ENCODE measurements around the gene ETV3L. TPM values are rescaled to one million over a fixed set of nuclear protein-coding genes. Genes with fewer than 3 reads are reported as not detected.

ETV3L gene
- total RNA-seq, 1 donor from 2014 or later: not detected

DNA sequence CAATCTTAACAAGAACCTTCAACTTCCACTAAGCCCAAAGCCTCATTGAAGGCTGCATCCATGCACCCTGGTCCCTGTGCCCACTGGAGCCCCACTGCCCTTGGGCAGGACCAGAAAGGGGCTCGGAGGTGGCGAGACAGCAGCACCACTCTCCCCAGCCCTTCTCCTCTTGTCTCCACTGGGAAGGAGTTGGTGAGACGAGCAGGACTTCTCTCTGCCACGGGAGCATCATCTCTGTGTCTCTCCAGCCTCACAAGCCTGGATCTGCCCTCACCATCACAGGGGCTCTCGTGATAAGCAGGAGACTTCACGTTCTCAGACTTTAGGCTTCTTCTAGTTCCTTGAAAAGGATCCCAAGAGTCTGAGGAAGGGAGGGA is 7.2 kb upstream of the ETV3L start:
- no peaks in the 10 kb centered on the region for H3K4me1 ChIP-seq
- H3K36me3 ChIP-seq: no peaks in the 10 kb centered on the region
- TF ChIP-seq CTCF (IDR thresholded peaks at IDR 0.05): no peak
- TF ChIP-seq POLR2AphosphoS5 (IDR thresholded peaks at IDR 0.05; ENCODE audit: insufficient read depth in 1 of 2, low read depth in 1 of 2): no peak
- no peak for TF ChIP-seq POLR2A (IDR thresholded peaks at IDR 0.05)
- H3K27me3 ChIP-seq: no peaks in the 10 kb centered on the region
- no peaks in the 10 kb centered on the region for H3K9me3 ChIP-seq
- H3K4me3 ChIP-seq: no peak overlapping the region
- intact Hi-C loops (cut with DNase I): no loop called here
- no peak overlapping the region for H3K27ac ChIP-seq
- DNase-seq (ENCODE audit: extremely low spot score in 2 of 2): no peak

- TF ChIP-seq CTCF (IDR thresholded peaks at IDR 0.05) (no peak), POLR2A (IDR thresholded peaks at IDR 0.05) (no peak), POLR2AphosphoS5 (IDR thresholded peaks at IDR 0.05; ENCODE audit: insufficient read depth in 1 of 2, low read depth in 1 of 2) (no peak)
- no peak overlapping the region for H3K27ac ChIP-seq
- no peaks in the 10 kb centered on the region for H3K4me1 ChIP-seq
- H3K4me3 ChIP-seq: no peak overlapping the region
- intact Hi-C loops (cut with DNase I): no loop called here
- H3K9me3 ChIP-seq: no peaks in the 10 kb centered on the region
- no peak for DNase-seq (ENCODE audit: extremely low spot score in 2 of 2)
- H3K27me3 ChIP-seq: no peaks in the 10 kb centered on the region
- no peaks in the 10 kb centered on the region for H3K36me3 ChIP-seq
Measured at GRCh38 chr1:157105988-157106812, 6.6 kb upstream of the ETV3L start.

DNA sequence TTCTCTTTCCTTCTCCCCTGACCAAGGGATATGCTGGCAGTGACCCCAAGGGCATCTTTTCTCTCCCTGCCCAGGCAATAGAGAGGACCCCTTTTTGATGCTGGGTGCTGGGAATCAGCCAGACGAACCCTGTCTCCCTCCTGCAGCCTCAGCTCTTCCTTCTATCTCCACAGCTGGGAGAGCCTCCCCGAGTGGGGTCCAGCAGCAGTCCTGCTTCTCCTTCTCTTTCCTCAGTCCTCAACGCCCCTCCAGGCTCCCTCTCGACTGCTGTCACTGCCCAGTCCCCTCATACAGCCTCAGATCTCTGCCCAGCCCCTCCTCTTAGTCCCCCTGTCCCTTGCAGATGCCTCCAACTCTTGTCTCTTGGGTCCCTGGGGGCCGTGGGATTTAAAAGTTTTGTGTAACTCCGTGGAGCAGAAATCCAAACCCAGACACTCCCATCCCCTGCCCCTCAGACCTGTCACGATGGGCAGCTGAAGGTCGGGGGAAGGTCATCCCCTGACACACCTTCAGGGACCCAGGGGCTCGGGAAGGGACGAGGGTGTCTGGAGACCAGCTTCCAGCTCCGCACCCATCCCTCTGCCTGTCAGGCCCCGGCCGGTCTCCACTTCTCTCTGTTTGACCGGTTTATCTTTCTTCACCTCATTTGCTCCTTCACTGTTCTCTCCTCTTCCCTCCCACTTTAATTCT is 5.8 kb upstream of the ETV3L start:
- DNase-seq (ENCODE audit: extremely low spot score in 2 of 2): no peak
- H3K9me3 ChIP-seq: no peaks in the 10 kb centered on the region
- no peak overlapping the region for H3K27ac ChIP-seq
- TF ChIP-seq POLR2A (IDR thresholded peaks at IDR 0.05) (no peak), POLR2AphosphoS5 (IDR thresholded peaks at IDR 0.05; ENCODE audit: insufficient read depth in 1 of 2, low read depth in 1 of 2) (no peak), CTCF (IDR thresholded peaks at IDR 0.05) (no peak)
- H3K27me3 ChIP-seq: no peaks in the 10 kb centered on the region
- H3K36me3 ChIP-seq: no peaks in the 10 kb centered on the region
- no peaks in the 10 kb centered on the region for H3K4me1 ChIP-seq
- intact Hi-C loops (cut with DNase I): no loop called here
- H3K4me3 ChIP-seq: no peak overlapping the region

DNA sequence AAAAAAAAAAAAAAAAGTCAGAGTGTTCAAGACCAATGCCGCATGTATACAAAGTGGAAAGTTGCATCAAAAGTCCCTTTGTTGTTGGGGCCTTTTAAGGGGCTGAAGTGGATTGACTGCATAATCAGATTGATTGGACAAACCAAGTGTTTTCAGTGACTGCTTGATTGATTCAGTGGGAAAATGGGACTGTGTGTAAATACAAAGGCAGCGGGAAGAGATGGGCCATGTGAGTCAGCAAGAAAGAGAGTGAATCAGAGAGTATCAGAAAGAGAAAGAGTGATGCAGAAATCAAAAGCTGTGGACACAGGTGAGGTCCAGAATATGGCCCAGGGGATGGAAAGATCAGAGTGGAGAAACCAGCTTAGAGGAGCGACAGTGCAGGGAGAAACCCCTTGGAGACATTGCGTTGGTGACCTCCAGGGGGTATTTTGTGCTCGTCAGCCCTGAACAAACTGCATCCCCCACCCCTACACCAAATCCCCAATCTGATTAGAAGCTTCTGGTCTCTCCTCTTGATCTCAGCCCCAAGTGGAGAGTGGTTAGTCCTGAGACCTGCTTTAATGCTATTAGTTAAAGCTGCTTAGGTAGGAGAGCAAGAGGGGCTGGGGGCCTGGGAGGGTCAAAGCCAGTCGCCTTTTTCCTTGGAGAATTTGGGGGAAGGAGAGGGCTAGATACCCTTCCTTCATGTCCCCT is 5.1 kb upstream of the ETV3L start:
- DNase-seq (ENCODE audit: extremely low spot score in 2 of 2): no peak
- Histone ChIP-seq H3K9me3 (no peaks in the 10 kb centered on the region), H3K4me1 (no peaks in the 10 kb centered on the region), H3K36me3 (no peaks in the 10 kb centered on the region), H3K27ac (no peak overlapping the region), H3K4me3 (no peak overlapping the region), H3K27me3 (no peaks in the 10 kb centered on the region)
- TF ChIP-seq CTCF (IDR thresholded peaks at IDR 0.05): no peak
- no peak for TF ChIP-seq POLR2A (IDR thresholded peaks at IDR 0.05)
- no peak for TF ChIP-seq POLR2AphosphoS5 (IDR thresholded peaks at IDR 0.05; ENCODE audit: insufficient read depth in 1 of 2, low read depth in 1 of 2)
- intact Hi-C loops (cut with DNase I): no loop called here
